Progenitor cell of endocrine pancreas (in vitro differentiated cells): ENCODE measurements around the gene GPI. TPM values are rescaled to one million over a fixed set of nuclear protein-coding genes. Genes with fewer than 3 reads are reported as not detected.
"Not testable (repeated sequence)": the region's sequence is repeated elsewhere in the genome, so short reads cannot be mapped to it uniquely, and the experiment has no call there.

Source experiments
- DNase-seq: peaks from one replicate; pipeline ENCODE4 v3.0.0; 2021; ENCODE audit warnings: low spot score; ENCODE audit not compliant: unreplicated experiment
- H3K27ac Mint-ChIP-seq: 2 replicates; pipeline ENCODE4 v1.8.0; 2021; ENCODE audit warnings: mild to moderate bottlenecking, moderate library complexity, mixed read lengths
- H3K27me3 Mint-ChIP-seq: 2 replicates; pipeline ENCODE4 v1.8.0; 2021; ENCODE audit warnings: mixed read lengths
- H3K36me3 Mint-ChIP-seq: 2 replicates; pipeline ENCODE4 v1.8.0; 2022; ENCODE audit warnings: mixed read lengths; ENCODE audit not compliant: insufficient read depth
- H3K4me1 Mint-ChIP-seq: 2 replicates; pipeline ENCODE4 v1.8.0; 2021; ENCODE audit warnings: low read depth, mixed read lengths
- H3K4me3 Mint-ChIP-seq: 2 replicates; pipeline ENCODE4 v1.8.0; 2021; ENCODE audit warnings: low read depth, mild to moderate bottlenecking, moderate library complexity, mixed read lengths
- H3K9me3 Mint-ChIP-seq: 2 replicates; pipeline ENCODE4 v1.8.0; 2021; ENCODE audit warnings: low read depth, mixed read lengths
- CTCF ChIP-seq: fragments of 200-600 bp; sonication (generic); IDR thresholded peaks from one replicate; pipeline ENCODE4 v1.5.0; 2021; ENCODE audit warnings: antibody characterized with exemption, mild to moderate bottlenecking; ENCODE audit not compliant: unreplicated experiment
- total RNA-seq: library from RNA; stranded (reverse); gene quantifications from 2 replicates; pipeline ENCODE4 v1.2.1, GENCODE V29; 2021

Gene GPI
- total RNA-seq, 1 donor from 2014 or later = 147 TPM

GRCh38 chr19:34387446-34387810 lies 22.4 kb downstream of the GPI start:
- no peaks in the 10 kb centered on the region for H3K27me3 Mint-ChIP-seq
- H3K4me3 Mint-ChIP-seq = no peak overlapping the region
- TF ChIP-seq CTCF = no peak
- no peaks in the 10 kb centered on the region for H3K9me3 Mint-ChIP-seq
- DNase-seq = no peak
- peaks cover 17% of the 10 kb centered on the region for H3K36me3 Mint-ChIP-seq
- no peak overlapping the region for H3K27ac Mint-ChIP-seq
- H3K4me1 Mint-ChIP-seq = no peaks in the 10 kb centered on the region

GRCh38 chr19:34388745-34389144 lies 23.7 kb downstream of the GPI start:
- H3K27ac Mint-ChIP-seq, H3K4me1 Mint-ChIP-seq, DNase-seq, H3K27me3 Mint-ChIP-seq, H3K4me3 Mint-ChIP-seq, H3K9me3 Mint-ChIP-seq: not testable (repeated sequence)
- H3K36me3 Mint-ChIP-seq = peaks cover 11% of the 10 kb centered on the region

- H3K4me1 Mint-ChIP-seq = no peaks in the 10 kb centered on the region
- no peaks in the 10 kb centered on the region for H3K9me3 Mint-ChIP-seq
- DNase-seq = no peak
- H3K27ac Mint-ChIP-seq = no peak overlapping the region
- peaks cover 3% of the 10 kb centered on the region for H3K36me3 Mint-ChIP-seq
- no peak for TF ChIP-seq CTCF
- H3K27me3 Mint-ChIP-seq = no peaks in the 10 kb centered on the region
- H3K4me3 Mint-ChIP-seq = no peak overlapping the region
Measured at GRCh38 chr19:34391813-34392212, 26.8 kb downstream of the GPI start.

- Mint-ChIP-seq H3K4me1 (no peaks in the 10 kb centered on the region), H3K27ac (no peak overlapping the region)
Measured at GRCh38 chr19:34393031-34393430, 28.0 kb downstream of the GPI start.

GRCh38 chr19:34393629-34394028 lies 28.6 kb downstream of the GPI start:
- Mint-ChIP-seq H3K9me3 (no peaks in the 10 kb centered on the region), H3K27ac (no peak overlapping the region), H3K4me3 (no peak overlapping the region), H3K4me1 (no peaks in the 10 kb centered on the region), H3K27me3 (no peaks in the 10 kb centered on the region), H3K36me3 (peaks cover 5% of the 10 kb centered on the region)
- no peak for DNase-seq
- TF ChIP-seq CTCF = no peak

More at GRCh38 chr19:34393031-34393430, 28.0 kb downstream of the GPI start:
- Mint-ChIP-seq H3K27me3 (no peaks in the 10 kb centered on the region), H3K9me3 (no peaks in the 10 kb centered on the region), H3K36me3 (peaks cover 3% of the 10 kb centered on the region), H3K4me3 (no peak overlapping the region)
- DNase-seq = no peak
- TF ChIP-seq CTCF = no peak

- no peak for TF ChIP-seq CTCF
- no peak for DNase-seq
- Mint-ChIP-seq H3K27me3 (no peaks in the 10 kb centered on the region), H3K4me3 (no peak overlapping the region), H3K4me1 (no peaks in the 10 kb centered on the region), H3K9me3 (no peaks in the 10 kb centered on the region), H3K27ac (no peak overlapping the region), H3K36me3 (peaks cover 16% of the 10 kb centered on the region)
Measured at GRCh38 chr19:34397853-34398252, 32.9 kb downstream of the GPI start.
